ENCODE results near the gene ARID5A. TPM values are rescaled to one million over a fixed set of nuclear protein-coding genes. Genes with fewer than 3 reads are reported as not detected.

Gene ARID5A
- total RNA-seq, 1 donor from 2014 or later: 1.2 TPM

Other genes starting within 250 kb of the ARID5A start
- gene SNRNP200, start 231.2 kb upstream of the ARID5A start, total RNA-seq: 40.4 TPM
- 7.5 TPM for gene ITPRIPL1, start 211.4 kb upstream of the ARID5A start, total RNA-seq
- 2.3 TPM for gene NCAPH, start 201.0 kb upstream of the ARID5A start, total RNA-seq
- 0.16 TPM for gene NEURL3, start 31.4 kb upstream of the ARID5A start, total RNA-seq
- 32.1 TPM for gene KANSL3, start 101.6 kb downstream of the ARID5A start, total RNA-seq
- 0.47 TPM for gene FER1L5, start 106.0 kb downstream of the ARID5A start, total RNA-seq
- gene LMAN2L, start 203.3 kb downstream of the ARID5A start, total RNA-seq: 21.7 TPM
- 8.1 TPM for gene CNNM4, start 224.2 kb downstream of the ARID5A start, total RNA-seq